Suprapubic skin (tissue), 4 donors: ENCODE results near the gene RBMS1. TPM values are rescaled to one million over a fixed set of nuclear protein-coding genes. Genes with fewer than 3 reads are reported as not detected.
"Not testable (repeated sequence)": the region's sequence is repeated elsewhere in the genome, so short reads cannot be mapped to it uniquely, and the experiment has no call there.

Source experiments
- DNase-seq, 2 donors: peaks; one replicate each; pipeline ENCODE4 v3.0.0-alpha.2; 2019; ENCODE audit warnings: low spot score in 2 of 2
- H3K27ac ChIP-seq: fragments of 200-600 bp; sonication (generic); one replicate; pipeline ENCODE4 v1.5.1; 2019
- H3K27me3 ChIP-seq: fragments of 200-600 bp; sonication (generic); one replicate; pipeline ENCODE4 v1.5.1; 2019
- H3K36me3 ChIP-seq: fragments of 200-600 bp; sonication (generic); one replicate; pipeline ENCODE4 v1.5.1; 2019
- H3K4me1 ChIP-seq: fragments of 200-600 bp; sonication (generic); one replicate; pipeline ENCODE4 v1.5.1; 2019
- H3K4me3 ChIP-seq: fragments of 200-600 bp; sonication (generic); one replicate; pipeline ENCODE4 v1.5.1; 2019; ENCODE audit warnings: mild to moderate bottlenecking
- H3K9me3 ChIP-seq: fragments of 200-600 bp; sonication (generic); one replicate; pipeline ENCODE4 v1.5.1; 2019
- CTCF ChIP-seq, 2 donors: fragments of 200-600 bp in 1 of 2; fragments of 450-650 bp in 1 of 2; sonication (generic) in 1 of 2; IDR thresholded peaks; one replicate each; pipeline ENCODE4 v1.5.1; 2016 to 2019; ENCODE audit warnings: antibody characterized with exemption in 2 of 2, mild to moderate bottlenecking in 1 of 2, moderate library complexity in 1 of 2
- EP300 ChIP-seq: sonication (generic); formaldehyde crosslinking; IDR thresholded peaks from one replicate; pipeline ENCODE4 v1.6.1; 2017; ENCODE audit warnings: antibody characterized with exemption
- POLR2A ChIP-seq, 2 donors: fragments of 450-650 bp; IDR thresholded peaks; one replicate each; pipeline ENCODE4 v1.6.1; 2017; ENCODE audit warnings: antibody characterized with exemption in 2 of 2, mild to moderate bottlenecking in 2 of 2, moderate library complexity in 2 of 2
- POLR2AphosphoS5 ChIP-seq, 3 donors: sonication (generic); formaldehyde crosslinking; IDR thresholded peaks; one replicate each; pipeline ENCODE4 v1.6.1; 2017; ENCODE audit warnings: antibody characterized with exemption in 3 of 3
- WGBS: methylation state at CpG from one replicate; pipeline ENCODE4 v1.1.5; 2018; 5-methylcytosine and 5-hydroxymethylcytosine counted together
- total RNA-seq, 4 donors: library from RNA; depleted of rRNA; stranded (reverse); fragments of >200 nt; gene quantifications; one replicate each; pipeline ENCODE4 v1.1.0, GENCODE V29; 2016

Gene RBMS1
- total RNA-seq, 4 donors from 2014 or later: 55.7 to 92.2 (median 62.2) TPM

GRCh38 chr2:160458718-160459453 is 34.7 kb downstream of the RBMS1 start:
- H3K36me3 ChIP-seq: no peaks in the 10 kb centered on the region
- peaks cover 18% of the 10 kb centered on the region for H3K4me1 ChIP-seq
- no peaks in the 10 kb centered on the region for H3K27me3 ChIP-seq
- no peak overlapping the region for H3K4me3 ChIP-seq
- H3K27ac ChIP-seq: no peak overlapping the region
- H3K9me3 ChIP-seq: no peaks in the 10 kb centered on the region
- no peak for TF ChIP-seq POLR2A (IDR thresholded peaks at IDR 0.05)
- TF ChIP-seq EP300: no peak
- no peak for TF ChIP-seq POLR2AphosphoS5 (IDR thresholded peaks at IDR 0.05)
- TF ChIP-seq CTCF (IDR thresholded peaks at IDR 0.05): no peak
- DNase-seq: no peak
- WGBS: 87% methylated on average over 10 of the region's 10 CpGs

GRCh38 chr2:160457588-160457987 is 36.0 kb downstream of the RBMS1 start:
- H3K36me3 ChIP-seq: no peaks in the 10 kb centered on the region
- no peaks in the 10 kb centered on the region for H3K9me3 ChIP-seq
- TF ChIP-seq POLR2A (IDR thresholded peaks at IDR 0.05) (no peak), EP300 (no peak), POLR2AphosphoS5 (IDR thresholded peaks at IDR 0.05) (no peak), CTCF (IDR thresholded peaks at IDR 0.05) (no peak)
- no peak overlapping the region for H3K27ac ChIP-seq
- no peaks in the 10 kb centered on the region for H3K27me3 ChIP-seq
- H3K4me3 ChIP-seq: no peak overlapping the region
- peaks cover 16% of the 10 kb centered on the region for H3K4me1 ChIP-seq
- no peak for DNase-seq
- WGBS: 92% methylated on average over 5 of the region's 5 CpGs

GRCh38 chr2:160454070-160454797 is 39.4 kb downstream of the RBMS1 start:
- Histone ChIP-seq H3K27me3 (no peaks in the 10 kb centered on the region), H3K4me3 (no peak overlapping the region), H3K27ac (no peak overlapping the region), H3K4me1 (peaks cover 20% of the 10 kb centered on the region), H3K36me3 (no peaks in the 10 kb centered on the region), H3K9me3 (no peaks in the 10 kb centered on the region)
- TF ChIP-seq POLR2A (IDR thresholded peaks at IDR 0.05): no peak
- no peak for TF ChIP-seq EP300
- no peak for TF ChIP-seq CTCF (IDR thresholded peaks at IDR 0.05)
- no peak for TF ChIP-seq POLR2AphosphoS5 (IDR thresholded peaks at IDR 0.05)
- WGBS: 71% methylated on average over 2 of the region's 2 CpGs
- DNase-seq: no peak

- H3K4me1 ChIP-seq: peaks cover 20% of the 10 kb centered on the region
- no peak overlapping the region for H3K27ac ChIP-seq
- DNase-seq: no peak
- no peaks in the 10 kb centered on the region for H3K36me3 ChIP-seq
- no peak for TF ChIP-seq POLR2AphosphoS5 (IDR thresholded peaks at IDR 0.05)
- TF ChIP-seq EP300: no peak
- no peak for TF ChIP-seq CTCF (IDR thresholded peaks at IDR 0.05)
- TF ChIP-seq POLR2A (IDR thresholded peaks at IDR 0.05): no peak
- WGBS: 67% methylated on average over 3 of the region's 3 CpGs
- no peak overlapping the region for H3K4me3 ChIP-seq
- H3K9me3 ChIP-seq: no peaks in the 10 kb centered on the region
- no peaks in the 10 kb centered on the region for H3K27me3 ChIP-seq
These were observed 40.3 kb downstream of the RBMS1 start for GRCh38 chr2:160453111-160453820.

- Histone ChIP-seq H3K36me3 (no peaks in the 10 kb centered on the region), H3K4me1 (peaks cover 10% of the 10 kb centered on the region), H3K9me3 (no peaks in the 10 kb centered on the region), H3K27me3 (no peaks in the 10 kb centered on the region), H3K27ac (no peak overlapping the region), H3K4me3 (no peak overlapping the region)
- TF ChIP-seq POLR2A (IDR thresholded peaks at IDR 0.05): no peak
- no peak for TF ChIP-seq POLR2AphosphoS5 (IDR thresholded peaks at IDR 0.05)
- no peak for TF ChIP-seq CTCF (IDR thresholded peaks at IDR 0.05)
- no peak for TF ChIP-seq EP300
- no peak for DNase-seq
These were observed 43.1 kb downstream of the RBMS1 start for GRCh38 chr2:160450486-160450885.

- not testable (repeated sequence) for H3K9me3 ChIP-seq, H3K27ac ChIP-seq, H3K36me3 ChIP-seq, H3K27me3 ChIP-seq, H3K4me3 ChIP-seq, DNase-seq, H3K4me1 ChIP-seq
- 95% methylated on average over 22 of the region's 29 CpGs for WGBS
These were observed 44.8 kb downstream of the RBMS1 start for GRCh38 chr2:160448821-160449220.
